Neuron (in vitro differentiated cells): ENCODE results near the gene CZIB.
"Not testable (repeated sequence)": the region's sequence is repeated elsewhere in the genome, so short reads cannot be mapped to it uniquely, and the experiment has no call there.

ENCODE experiments used
- H2AFZ ChIP-seq: one replicate; pipeline ENCODE4 v1.6.1; 2013; ENCODE audit warnings: low read depth, mild to moderate bottlenecking, inconsistent platforms, low read length, moderate library complexity
- H3K27me3 ChIP-seq: one replicate; pipeline ENCODE4 v1.6.1; 2013; ENCODE audit warnings: low read length; ENCODE audit not compliant: insufficient read depth
- H3K36me3 ChIP-seq: one replicate; pipeline ENCODE4 v1.6.1; 2013; ENCODE audit warnings: low read length; ENCODE audit not compliant: insufficient read depth
- H3K4me1 ChIP-seq: one replicate; pipeline ENCODE4 v1.6.1; 2013; ENCODE audit warnings: low read length; ENCODE audit not compliant: insufficient read depth
- H3K4me3 ChIP-seq: 2 replicates; pipeline ENCODE4 v1.5.1; 2013; ENCODE audit warnings: mild to moderate bottlenecking, low read length, moderate library complexity
- H3K9me3 ChIP-seq: one replicate; pipeline ENCODE4 v1.6.1; 2013; ENCODE audit warnings: low read length

CZIB gene

GRCh38 chr1:53214376-53214940, 6.0 kb downstream of the CZIB start:
- Histone ChIP-seq H3K4me1 (peaks cover 3% of the 10 kb centered on the region), H3K9me3 (no peaks in the 10 kb centered on the region), H3K4me3 (no peak overlapping the region), H2AFZ (no peak overlapping the region), H3K27me3 (no peaks in the 10 kb centered on the region), H3K36me3 (peaks cover 59% of the 10 kb centered on the region)

GRCh38 chr1:53210954-53211353, 9.5 kb downstream of the CZIB start:
- Histone ChIP-seq H2AFZ (no peak overlapping the region), H3K4me1 (no peaks in the 10 kb centered on the region), H3K9me3 (peaks cover 17% of the 10 kb centered on the region), H3K4me3 (no peak overlapping the region), H3K27me3 (no peaks in the 10 kb centered on the region), H3K36me3 (peaks cover 77% of the 10 kb centered on the region)

- no peaks in the 10 kb centered on the region for H3K4me1 ChIP-seq
- no peak overlapping the region for H3K4me3 ChIP-seq
- no peak overlapping the region for H2AFZ ChIP-seq
- H3K9me3 ChIP-seq, result peaks cover 20% of the 10 kb centered on the region
- H3K36me3 ChIP-seq, result peaks cover 76% of the 10 kb centered on the region
- no peaks in the 10 kb centered on the region for H3K27me3 ChIP-seq
Observed at GRCh38 chr1:53210352-53210751, 10.1 kb downstream of the CZIB start.

- no peak overlapping the region for H2AFZ ChIP-seq
- H3K9me3 ChIP-seq, result peaks cover 27% of the 10 kb centered on the region
- H3K4me1 ChIP-seq, result no peaks in the 10 kb centered on the region
- no peak overlapping the region for H3K4me3 ChIP-seq
- no peaks in the 10 kb centered on the region for H3K27me3 ChIP-seq
- H3K36me3 ChIP-seq, result peaks cover 86% of the 10 kb centered on the region
Observed at GRCh38 chr1:53207726-53208125, 12.7 kb downstream of the CZIB start.

- Histone ChIP-seq H3K4me1 (no peaks in the 10 kb centered on the region), H3K27me3 (no peaks in the 10 kb centered on the region), H3K36me3 (peaks cover 90% of the 10 kb centered on the region), H3K4me3 (no peak overlapping the region), H3K9me3 (peaks cover 27% of the 10 kb centered on the region), H2AFZ (no peak overlapping the region)
Observed at GRCh38 chr1:53206735-53207379, 13.6 kb downstream of the CZIB start.

- peaks cover 27% of the 10 kb centered on the region for H3K9me3 ChIP-seq
- peaks cover 95% of the 10 kb centered on the region for H3K36me3 ChIP-seq
- not testable (repeated sequence) for H3K4me1 ChIP-seq, H3K27me3 ChIP-seq, H2AFZ ChIP-seq, H3K4me3 ChIP-seq
Observed at GRCh38 chr1:53206083-53206685, 14.2 kb downstream of the CZIB start.

GRCh38 chr1:53205496-53205895, 14.9 kb downstream of the CZIB start:
- H3K9me3 ChIP-seq, result peaks cover 27% of the 10 kb centered on the region
- H3K27me3 ChIP-seq, H3K4me1 ChIP-seq, H2AFZ ChIP-seq, H3K4me3 ChIP-seq: not testable (repeated sequence)
- H3K36me3 ChIP-seq, result peaks cover 95% of the 10 kb centered on the region

- Histone ChIP-seq H3K4me1 (no peaks in the 10 kb centered on the region), H3K9me3 (peaks cover 27% of the 10 kb centered on the region), H3K27me3 (no peaks in the 10 kb centered on the region), H3K4me3 (no peak overlapping the region), H2AFZ (no peak overlapping the region), H3K36me3 (peaks cover 76% of the 10 kb centered on the region)
Observed at GRCh38 chr1:53203466-53203865, 17.0 kb downstream of the CZIB start.

- Histone ChIP-seq H3K36me3 (peaks cover 27% of the 10 kb centered on the region), H2AFZ (no peak overlapping the region), H3K4me1 (peaks cover 7% of the 10 kb centered on the region), H3K9me3 (no peaks in the 10 kb centered on the region), H3K4me3 (no peak overlapping the region), H3K27me3 (no peaks in the 10 kb centered on the region)
Observed at GRCh38 chr1:53198241-53198651, 22.2 kb downstream of the CZIB start.

GRCh38 chr1:53197291-53198200, 22.9 kb downstream of the CZIB start:
- Histone ChIP-seq H2AFZ (peak overlapping the region; percentile 94), H3K4me3 (peak overlapping the region; percentile 96), H3K9me3 (no peaks in the 10 kb centered on the region), H3K27me3 (no peaks in the 10 kb centered on the region), H3K4me1 (peaks cover 7% of the 10 kb centered on the region), H3K36me3 (peaks cover 20% of the 10 kb centered on the region)

- H3K27me3 ChIP-seq, result no peaks in the 10 kb centered on the region
- H3K36me3 ChIP-seq, result peaks cover 12% of the 10 kb centered on the region
- H3K9me3 ChIP-seq, result no peaks in the 10 kb centered on the region
- H2AFZ ChIP-seq, result peak within 1 kb of the TSS; percentile 94
- peaks cover 7% of the 10 kb centered on the region for H3K4me1 ChIP-seq
- H3K4me3 ChIP-seq, result peak within 1 kb of the TSS; percentile 96
Observed at GRCh38 chr1:53196485-53197290, 23.7 kb downstream of the CZIB start, which contains the start of gene CPT2. Gene CPT2, plus strand, starts transcription at chr1:53196824. Its CDS starts 120 bp downstream, at chr1:53196944.

- H3K4me3 ChIP-seq, result peak overlapping the region; percentile 96
- peaks cover 2% of the 10 kb centered on the region for H3K27me3 ChIP-seq
- H3K4me1 ChIP-seq, result peaks cover 7% of the 10 kb centered on the region
- peak overlapping the region; percentile 94 for H2AFZ ChIP-seq
- H3K9me3 ChIP-seq, result no peaks in the 10 kb centered on the region
- H3K36me3 ChIP-seq, result peaks cover 5% of the 10 kb centered on the region
Observed at GRCh38 chr1:53196017-53196484, 24.4 kb downstream of the CZIB start.
